Sigmoid colon (tissue), 7 donors: ENCODE results near the gene GHRHR. TPM values are rescaled to one million over a fixed set of nuclear protein-coding genes. Genes with fewer than 3 reads are reported as not detected.

Experiments
- DNase-seq: peaks from one replicate; pipeline ENCODE4 v3.0.0-alpha.2; 2019
- H3K27ac ChIP-seq, 4 donors: fragments of 200-600 bp; sonication (generic); one replicate each; pipeline ENCODE4 v1.5.1; 2016 to 2019; ENCODE audit warnings: mild to moderate bottlenecking in 1 of 4
- H3K27me3 ChIP-seq, 3 donors: fragments of 200-600 bp; sonication (generic); one replicate each; pipeline ENCODE4 v1.5.1; 2019; ENCODE audit warnings: mild to moderate bottlenecking in 1 of 3
- H3K36me3 ChIP-seq, 4 donors: fragments of 200-600 bp; sonication (generic); one replicate each; pipeline ENCODE4 v1.5.1; 2016 to 2019
- H3K4me1 ChIP-seq, 4 donors: fragments of 200-600 bp; sonication (generic); one replicate each; pipeline ENCODE4 v1.5.1; 2017 to 2019
- H3K4me3 ChIP-seq, 4 donors: fragments of 200-600 bp; sonication (generic); one replicate each; pipeline ENCODE4 v1.5.1; 2017 to 2019; ENCODE audit warnings: mild to moderate bottlenecking in 2 of 4, moderate library complexity in 1 of 4
- H3K9me3 ChIP-seq, 4 donors: fragments of 200-600 bp in 3 of 4; sonication (generic) in 3 of 4; one replicate each; pipeline versions ENCODE4 v1.5.1 to v1.6.1; 2013 to 2019
- EP300 ChIP-seq, 4 donors: sonication (generic); formaldehyde crosslinking; IDR thresholded peaks; one replicate each; pipeline ENCODE4 v1.6.1; 2017; ENCODE audit warnings: antibody characterized with exemption in 4 of 4
- POLR2A ChIP-seq, 2 donors: fragments of 450-650 bp; IDR thresholded peaks; one replicate each; pipeline ENCODE4 v1.6.1; 2016; ENCODE audit warnings: antibody characterized with exemption in 2 of 2, mild to moderate bottlenecking in 2 of 2, moderate library complexity in 2 of 2
- POLR2AphosphoS5 ChIP-seq, 4 donors: sonication (generic); formaldehyde crosslinking; IDR thresholded peaks; one replicate each; pipeline ENCODE4 v1.6.1; 2017; ENCODE audit warnings: antibody characterized with exemption in 4 of 4
- WGBS, 2 donors: extraction: QIAGEN DNeasy Blood & Tissue Kit; methylation state at CpG; one replicate each; pipeline ENCODE4 v1.1.7; 2013; 5-methylcytosine and 5-hydroxymethylcytosine counted together
- intact Hi-C: fragments of 100-400 bp; cut with DNase I; formaldehyde crosslinking; loops from one replicate; pipeline ENCODE4 v1.15.1; 2023
- polyA plus RNA-seq, 3 donors: library from polyadenylated mRNA; stranded (reverse); fragments of 200-250 nt; gene quantifications; one replicate each; pipeline ENCODE4 v1.2.3, GENCODE V29; 2013
- total RNA-seq, 4 donors: library from RNA; depleted of rRNA; stranded (reverse); fragments of >200 nt; gene quantifications; one replicate each; pipeline ENCODE4 v1.1.0, GENCODE V29; 2016
- TF ChIP-seq, protein P1 (sequence below), 4 experiments: fragments of 450-650 bp in 3 of 4; fragments of 200-600 bp in 1 of 4; IDR thresholded peaks; one replicate each; pipeline ENCODE4 v1.5.1; 2016 to 2019; ENCODE audit warnings: antibody characterized with exemption in 4 of 4, mild to moderate bottlenecking in 3 of 4, moderate library complexity in 2 of 4
- donor health status: healthy with polysubstance abuse.
- donor health status: Bipolar disorder and iron deficiency.
- donor health status: healthy.

Gene GHRHR
- total and polyA plus RNA-seq, 7 donors: not detected

DNA sequence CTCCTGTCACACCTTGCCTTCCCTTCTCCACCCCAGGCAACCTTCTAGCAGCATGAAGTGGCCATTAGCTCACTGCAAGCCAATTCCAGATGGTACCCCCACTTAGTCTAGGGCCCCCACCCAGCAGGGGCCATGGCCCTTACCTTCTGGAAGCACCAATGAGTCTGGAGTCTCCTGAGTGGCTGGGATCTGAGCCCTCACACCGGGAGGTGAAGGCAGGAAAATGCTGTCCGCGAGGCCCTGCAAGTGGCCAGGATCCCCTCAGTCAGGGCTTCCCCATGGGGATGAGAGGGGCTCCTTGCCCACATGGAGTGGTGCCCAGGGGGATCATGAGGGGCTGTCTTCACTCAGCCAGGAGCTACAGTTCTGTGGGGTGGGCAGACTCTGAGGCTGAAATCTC is 47.5 kb upstream of the GHRHR start:
- whole genome bisulfite sequencing, 2 donors: 82 to 85% methylated on average over 3 of the region's 3 CpGs
- Histone ChIP-seq H3K4me3 (peak overlapping the region in 1 of 4 donors; percentile 12), H3K36me3 (no peaks in the 10 kb centered on the region), H3K4me1 (peaks cover 0 to 85% (median 73%) of the 10 kb centered on the region in 4 donors), H3K9me3 (no peaks in the 10 kb centered on the region), H3K27me3 (no peaks in the 10 kb centered on the region), H3K27ac (peak overlapping the region; percentile 86 to 90 (median 88))
- no peak for DNase-seq
- intact Hi-C loops: no loop called here
- TF ChIP-seq, protein P1, sequence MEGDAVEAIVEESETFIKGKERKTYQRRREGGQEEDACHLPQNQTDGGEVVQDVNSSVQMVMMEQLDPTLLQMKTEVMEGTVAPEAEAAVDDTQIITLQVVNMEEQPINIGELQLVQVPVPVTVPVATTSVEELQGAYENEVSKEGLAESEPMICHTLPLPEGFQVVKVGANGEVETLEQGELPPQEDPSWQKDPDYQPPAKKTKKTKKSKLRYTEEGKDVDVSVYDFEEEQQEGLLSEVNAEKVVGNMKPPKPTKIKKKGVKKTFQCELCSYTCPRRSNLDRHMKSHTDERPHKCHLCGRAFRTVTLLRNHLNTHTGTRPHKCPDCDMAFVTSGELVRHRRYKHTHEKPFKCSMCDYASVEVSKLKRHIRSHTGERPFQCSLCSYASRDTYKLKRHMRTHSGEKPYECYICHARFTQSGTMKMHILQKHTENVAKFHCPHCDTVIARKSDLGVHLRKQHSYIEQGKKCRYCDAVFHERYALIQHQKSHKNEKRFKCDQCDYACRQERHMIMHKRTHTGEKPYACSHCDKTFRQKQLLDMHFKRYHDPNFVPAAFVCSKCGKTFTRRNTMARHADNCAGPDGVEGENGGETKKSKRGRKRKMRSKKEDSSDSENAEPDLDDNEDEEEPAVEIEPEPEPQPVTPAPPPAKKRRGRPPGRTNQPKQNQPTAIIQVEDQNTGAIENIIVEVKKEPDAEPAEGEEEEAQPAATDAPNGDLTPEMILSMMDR (IDR thresholded peaks at IDR 0.05): no peak
- TF ChIP-seq EP300 (IDR thresholded peaks at IDR 0.05): no peak
- no peak for TF ChIP-seq POLR2A (IDR thresholded peaks at IDR 0.05)
- no peak for TF ChIP-seq POLR2AphosphoS5 (IDR thresholded peaks at IDR 0.05)

DNA sequence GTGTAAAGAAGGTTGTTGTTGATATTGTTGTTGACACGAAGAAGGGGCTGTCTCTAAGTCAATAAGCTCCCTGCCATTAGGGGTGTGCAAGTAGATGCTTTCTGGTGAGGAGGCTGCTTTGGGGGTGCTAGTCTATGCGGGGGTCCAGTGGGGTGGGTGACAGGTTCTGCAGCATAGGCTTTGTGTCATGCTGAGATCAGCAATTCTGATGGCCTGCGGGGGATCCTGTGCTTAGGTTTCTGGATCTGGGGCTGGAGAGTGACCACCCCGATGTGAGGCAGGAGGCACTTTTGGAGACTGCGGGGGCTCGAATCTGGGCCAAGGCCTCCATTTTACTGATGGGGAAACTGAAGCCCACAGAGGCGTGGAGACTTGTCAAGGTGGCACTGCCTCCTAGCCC is 47.0 kb upstream of the GHRHR start:
- Histone ChIP-seq H3K36me3 (no peaks in the 10 kb centered on the region), H3K4me1 (peaks cover 0 to 85% (median 73%) of the 10 kb centered on the region in 4 donors), H3K9me3 (no peaks in the 10 kb centered on the region), H3K27me3 (no peaks in the 10 kb centered on the region), H3K4me3 (no peak overlapping the region), H3K27ac (peak overlapping the region; percentile 86 to 90 (median 88))
- TF ChIP-seq EP300 (IDR thresholded peaks at IDR 0.05) (no peak), POLR2A (IDR thresholded peaks at IDR 0.05) (no peak), POLR2AphosphoS5 (IDR thresholded peaks at IDR 0.05) (no peak)
- TF ChIP-seq, protein P1 (IDR thresholded peaks at IDR 0.05): no peak
- DNase-seq: no peak
- WGBS, 2 donors: 75 to 90% methylated on average over 7 of the region's 7 CpGs
- intact Hi-C loops: no loop called here

DNA sequence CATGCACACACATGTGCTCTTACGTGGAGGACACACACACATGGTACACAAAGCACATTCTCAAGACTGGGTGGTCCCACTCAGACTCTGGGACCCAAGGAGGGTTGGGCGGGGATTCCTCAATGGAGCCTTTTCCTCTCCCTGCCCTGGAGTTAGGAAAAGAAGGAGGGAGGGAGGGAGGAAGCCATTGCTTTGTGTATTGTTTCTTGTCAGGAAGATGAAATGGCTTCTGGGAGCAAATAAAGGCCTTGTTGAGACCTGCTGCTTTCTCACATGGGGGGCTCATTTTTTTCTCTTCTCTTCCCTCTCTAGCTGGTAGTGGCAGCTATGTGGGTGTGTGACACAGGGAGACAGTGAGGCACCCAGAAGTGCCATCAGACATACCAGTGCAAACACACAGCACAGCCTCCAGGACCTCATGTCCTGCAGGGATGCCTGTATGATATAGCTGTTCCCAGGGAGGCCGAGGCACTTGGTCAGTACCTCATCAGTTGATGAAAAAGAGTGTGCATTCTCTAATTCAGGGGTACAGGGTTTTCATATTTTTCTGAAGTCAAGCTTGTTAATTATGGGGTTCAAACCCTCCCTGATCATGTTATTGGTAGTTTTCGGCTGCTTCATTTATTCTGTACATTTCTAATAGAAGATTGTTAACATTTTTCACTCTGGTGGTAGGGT is 46.4 kb upstream of the GHRHR start:
- H3K36me3 ChIP-seq: peaks cover 0 to 4% (median under 1%) of the 10 kb centered on the region in 4 donors
- no peak for DNase-seq
- intact Hi-C loops: no loop called here
- H3K27me3 ChIP-seq: no peaks in the 10 kb centered on the region
- whole genome bisulfite sequencing, 2 donors: 73 to 77% methylated on average over 4 of the region's 4 CpGs
- TF ChIP-seq EP300 (IDR thresholded peaks at IDR 0.05) (no peak), POLR2A (IDR thresholded peaks at IDR 0.05) (no peak), POLR2AphosphoS5 (IDR thresholded peaks at IDR 0.05) (no peak)
- TF ChIP-seq, protein P1 (IDR thresholded peaks at IDR 0.05): no peak
- no peaks in the 10 kb centered on the region for H3K9me3 ChIP-seq
- no peak overlapping the region for H3K4me3 ChIP-seq
- peak overlapping the region; percentile 86 to 90 (median 88) for H3K27ac ChIP-seq
- H3K4me1 ChIP-seq: peaks cover 0 to 84% (median 71%) of the 10 kb centered on the region in 4 donors

DNA sequence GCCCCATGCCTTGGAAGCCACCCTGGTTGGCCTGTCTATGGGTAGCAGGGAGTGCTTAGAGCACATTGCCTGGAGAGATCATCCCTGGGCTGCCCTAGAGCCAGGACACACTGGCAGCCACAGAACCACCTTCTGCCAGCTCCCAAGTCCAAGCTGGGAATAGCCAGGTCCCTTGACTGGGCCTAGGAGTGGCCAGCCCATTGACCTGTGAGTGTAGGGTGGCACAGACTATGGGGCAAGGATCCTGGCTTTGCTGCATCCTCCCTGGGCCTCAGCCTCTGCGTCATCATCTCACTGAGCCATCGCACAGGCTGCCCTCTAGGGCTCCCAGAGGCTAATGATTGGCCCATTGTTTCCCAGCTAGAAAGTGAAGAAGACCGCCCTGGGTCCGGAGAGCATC is 45.1 kb upstream of the GHRHR start:
- TF ChIP-seq, protein P1 (IDR thresholded peaks at IDR 0.05): no peak
- TF ChIP-seq POLR2AphosphoS5 (IDR thresholded peaks at IDR 0.05) (no peak), EP300 (IDR thresholded peaks at IDR 0.05) (no peak), POLR2A (IDR thresholded peaks at IDR 0.05) (no peak)
- no peaks in the 10 kb centered on the region for H3K27me3 ChIP-seq
- peaks cover 0 to 70% (median 60%) of the 10 kb centered on the region in 4 donors for H3K4me1 ChIP-seq
- intact Hi-C loops: no loop called here
- H3K36me3 ChIP-seq: peaks cover 5 to 17% (median 14%) of the 10 kb centered on the region in 4 donors
- H3K27ac ChIP-seq: peak overlapping the region; percentile 4 to 90 (median 74)
- no peaks in the 10 kb centered on the region for H3K9me3 ChIP-seq
- H3K4me3 ChIP-seq: no peak overlapping the region
- peak; percentile 54 for DNase-seq
- 91 to 93% methylated on average over 4 of the region's 4 CpGs for WGBS, 2 donors
